Parietal lobe (tissue), 1 donor: ENCODE data around the gene IFT43. TPM values are rescaled to one million over a fixed set of nuclear protein-coding genes. Genes with fewer than 3 reads are reported as not detected.

Experiments
- total RNA-seq: library from RNA; depleted of rRNA; stranded (reverse); fragments of >200 nt; gene quantifications from one replicate; pipeline ENCODE4 v1.2.3, GENCODE V29; 2014

Gene IFT43
- total RNA-seq = 40.4 TPM

GRCh38 chr14:75985618-75986438, at the start of gene IFT43:
IFT43 (plus strand) TSS chr14:75985763; CDS start chr14:75985787, 24 bp downstream.

GRCh38 chr14:75981426-75982265, 3.9 kb upstream of the IFT43 start, which contains the start of gene TGFB3:
TGFB3 (minus strand) TSS chr14:75981995; CDS start chr14:75980893, 1,102 bp downstream.

Other genes with a start within 250 kb of the IFT43 start
- 21.6 TPM for gene TGFB3, start 3.8 kb upstream of the IFT43 start, total RNA-seq
- 144 TPM for gene GPATCH2L, start 166.2 kb downstream of the IFT43 start, total RNA-seq